ENCODE data around the gene CD40.

GRCh38 chr20:46176739-46177378, 58.7 kb downstream of the CD40 start:
- TF ChIP-seq, protein P1, sequence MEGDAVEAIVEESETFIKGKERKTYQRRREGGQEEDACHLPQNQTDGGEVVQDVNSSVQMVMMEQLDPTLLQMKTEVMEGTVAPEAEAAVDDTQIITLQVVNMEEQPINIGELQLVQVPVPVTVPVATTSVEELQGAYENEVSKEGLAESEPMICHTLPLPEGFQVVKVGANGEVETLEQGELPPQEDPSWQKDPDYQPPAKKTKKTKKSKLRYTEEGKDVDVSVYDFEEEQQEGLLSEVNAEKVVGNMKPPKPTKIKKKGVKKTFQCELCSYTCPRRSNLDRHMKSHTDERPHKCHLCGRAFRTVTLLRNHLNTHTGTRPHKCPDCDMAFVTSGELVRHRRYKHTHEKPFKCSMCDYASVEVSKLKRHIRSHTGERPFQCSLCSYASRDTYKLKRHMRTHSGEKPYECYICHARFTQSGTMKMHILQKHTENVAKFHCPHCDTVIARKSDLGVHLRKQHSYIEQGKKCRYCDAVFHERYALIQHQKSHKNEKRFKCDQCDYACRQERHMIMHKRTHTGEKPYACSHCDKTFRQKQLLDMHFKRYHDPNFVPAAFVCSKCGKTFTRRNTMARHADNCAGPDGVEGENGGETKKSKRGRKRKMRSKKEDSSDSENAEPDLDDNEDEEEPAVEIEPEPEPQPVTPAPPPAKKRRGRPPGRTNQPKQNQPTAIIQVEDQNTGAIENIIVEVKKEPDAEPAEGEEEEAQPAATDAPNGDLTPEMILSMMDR (IDR thresholded peaks at IDR 0.05): no peak
- TF ChIP-seq POLR2A (IDR thresholded peaks at IDR 0.05; ENCODE audit: low read length) (no peak), FOSL2 (IDR thresholded peaks at IDR 0.05) (no peak), FOSL2 (CRISPR knock-in tag; IDR thresholded peaks at IDR 0.05) (no peak), SMC3 (IDR thresholded peaks at IDR 0.05) (no peak), RAD21 (conservative IDR thresholded peaks at IDR 0.05 in 1 of 2, IDR thresholded peaks at IDR 0.05 in 1 of 2) (no peak), CHD2 (IDR thresholded peaks at IDR 0.05; ENCODE audit: low read length, partially characterized antibody) (no peak), EP300 (IDR thresholded peaks at IDR 0.05) (no peak), MYC (IDR thresholded peaks at IDR 0.05; ENCODE audit: borderline replicate concordance, low read length) (no peak), MAZ (IDR thresholded peaks at IDR 0.05; ENCODE audit: borderline replicate concordance, low read depth, low read length) (no peak), KDM1A (IDR thresholded peaks at IDR 0.05; ENCODE audit: low read depth) (no peak), HDAC2 (IDR thresholded peaks at IDR 0.05) (no peak), ZFP36 (IDR thresholded peaks at IDR 0.05; ENCODE audit: borderline replicate concordance, partially characterized antibody) (no peak), JUN (IDR thresholded peaks at IDR 0.05) (no peak)
- TF ChIP-seq, protein P2, sequence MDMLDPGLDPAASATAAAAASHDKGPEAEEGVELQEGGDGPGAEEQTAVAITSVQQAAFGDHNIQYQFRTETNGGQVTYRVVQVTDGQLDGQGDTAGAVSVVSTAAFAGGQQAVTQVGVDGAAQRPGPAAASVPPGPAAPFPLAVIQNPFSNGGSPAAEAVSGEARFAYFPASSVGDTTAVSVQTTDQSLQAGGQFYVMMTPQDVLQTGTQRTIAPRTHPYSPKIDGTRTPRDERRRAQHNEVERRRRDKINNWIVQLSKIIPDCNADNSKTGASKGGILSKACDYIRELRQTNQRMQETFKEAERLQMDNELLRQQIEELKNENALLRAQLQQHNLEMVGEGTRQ (IDR thresholded peaks at IDR 0.05): no peak

All from A549 (cell line).